Measurements from ENCODE around the gene MGLL. TPM values are rescaled to one million over a fixed set of nuclear protein-coding genes. Genes with fewer than 3 reads are reported as not detected.

MGLL gene
- total and polyA plus RNA-seq, 12 donors: 1.9 to 48.1 (median 33.3) TPM

GRCh38 chr3:127823426-127823857 is 1.1 kb upstream of the MGLL start:
- Histone ChIP-seq H3K9me3 (replicated peaks in 1 of 3) (no peaks in the 10 kb centered on the region), H3K27ac (peak overlapping the region in 1 of 5 donors; percentile 73), H3K27me3 (no peaks in the 10 kb centered on the region), H3K4me3 (peak overlapping the region in 1 of 4 donors; percentile 83), H3K4me1 (replicated peaks in 1 of 2) (peaks cover 7 to 10% of the 10 kb centered on the region in 2 donors), H3K36me3 (replicated peaks in 1 of 2) (no peaks in the 10 kb centered on the region)
- DNase-seq: peak in 1 of 7 donors; percentile 64
- TF ChIP-seq POLR2A (IDR thresholded peaks at IDR 0.05) (no peak), CTCF (IDR thresholded peaks at IDR 0.05) (peak in 3 of 6 experiments; percentile 17 to 35 (median 19))
- intact Hi-C loops (cut with DNase I): loop anchor here in 1 of 2 donors (10.0 kb wide), 1 partner anchor 129 kb away; no protein-coding TSS in a partner anchor
- 19 to 29% (median 23%) methylated on average over 6 to 14 of the region's 14 CpGs for WGBS, 4 donors

DNA sequence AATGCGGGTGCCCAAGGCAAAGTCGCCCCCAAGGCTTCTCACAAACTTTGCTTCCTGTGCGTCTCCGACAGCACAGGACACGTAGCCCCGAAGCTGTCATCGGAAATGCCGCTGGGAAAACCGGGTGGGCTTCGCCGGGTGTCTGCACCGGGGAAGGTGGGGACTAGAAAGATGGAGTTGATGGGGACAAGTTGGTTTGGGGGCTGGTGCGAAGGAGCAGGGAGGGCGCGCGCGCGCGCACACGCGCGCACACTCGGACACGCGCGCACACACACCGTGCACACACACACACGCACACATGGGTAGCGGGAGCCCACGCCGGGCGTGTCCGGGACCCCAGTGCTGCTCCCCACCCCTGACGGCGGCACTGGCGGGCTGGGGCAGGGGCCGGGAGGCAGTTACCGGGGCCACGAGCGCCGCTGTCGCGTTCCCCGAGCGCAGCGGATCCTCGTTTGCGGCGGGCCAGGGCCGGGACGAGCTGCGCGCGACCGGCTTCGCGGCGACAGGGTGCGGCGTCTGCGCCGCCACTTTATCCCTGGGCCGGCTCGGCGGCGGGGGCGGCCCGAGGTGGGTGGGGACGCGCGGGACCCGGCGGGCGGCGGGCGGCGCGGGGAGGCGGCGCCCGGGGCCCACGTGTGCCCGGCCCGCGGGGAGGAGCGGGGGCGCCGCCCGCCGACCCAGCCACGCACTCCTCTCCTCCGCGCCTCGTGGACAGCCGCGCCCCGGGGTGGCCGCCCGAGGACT is 539 bp upstream of the MGLL start:
- peak overlapping the region; percentile 18 to 83 (median 70) for H3K4me3 ChIP-seq
- no peaks in the 10 kb centered on the region for H3K9me3 ChIP-seq (replicated peaks in 1 of 3)
- WGBS, 4 donors: 0 to 1% (median 0%) methylated on average over 13 to 98 of the region's 99 CpGs
- peak in 1 of 2 donors; percentile 37 for TF ChIP-seq POLR2A (IDR thresholded peaks at IDR 0.05)
- TF ChIP-seq CTCF (IDR thresholded peaks at IDR 0.05): peak in 2 of 6 experiments; percentile 17 to 48
- DNase-seq: peak in 6 of 7 donors; percentile 48 to 64 (median 52)
- H3K27me3 ChIP-seq: no peaks in the 10 kb centered on the region
- H3K36me3 ChIP-seq (replicated peaks in 1 of 2): no peaks in the 10 kb centered on the region
- peaks cover 7 to 10% of the 10 kb centered on the region in 2 donors for H3K4me1 ChIP-seq (replicated peaks in 1 of 2)
- H3K27ac ChIP-seq: peak overlapping the region in 4 of 5 donors; percentile 57 to 73 (median 62)
- intact Hi-C loops (cut with DNase I): loop anchor here in 1 of 2 donors (10.0 kb wide), 1 partner anchor 128 kb away; no protein-coding TSS in a partner anchor

- Histone ChIP-seq H3K9me3 (replicated peaks in 1 of 3) (no peaks in the 10 kb centered on the region), H3K4me1 (replicated peaks in 1 of 2) (peaks cover 7 to 10% of the 10 kb centered on the region in 2 donors), H3K27me3 (no peaks in the 10 kb centered on the region), H3K36me3 (replicated peaks in 1 of 2) (no peaks in the 10 kb centered on the region), H3K27ac (peak overlapping the region in 2 of 5 donors; percentile 59 to 73), H3K4me3 (peak overlapping the region in 1 of 4 donors; percentile 6)
- TF ChIP-seq CTCF (IDR thresholded peaks at IDR 0.05) (no peak), POLR2A (IDR thresholded peaks at IDR 0.05) (no peak)
- WGBS, 4 donors: 61 to 71% (median 68%) methylated on average over 8 of the region's 8 CpGs
- intact Hi-C loops (cut with DNase I): loop anchor here in 1 of 2 donors (10.0 kb wide), 1 partner anchor 127 kb away; no protein-coding TSS in a partner anchor
- DNase-seq: peak in 1 of 7 donors; percentile 6
These were observed 921 bp downstream of the MGLL start for GRCh38 chr3:127821394-127821793.

DNA sequence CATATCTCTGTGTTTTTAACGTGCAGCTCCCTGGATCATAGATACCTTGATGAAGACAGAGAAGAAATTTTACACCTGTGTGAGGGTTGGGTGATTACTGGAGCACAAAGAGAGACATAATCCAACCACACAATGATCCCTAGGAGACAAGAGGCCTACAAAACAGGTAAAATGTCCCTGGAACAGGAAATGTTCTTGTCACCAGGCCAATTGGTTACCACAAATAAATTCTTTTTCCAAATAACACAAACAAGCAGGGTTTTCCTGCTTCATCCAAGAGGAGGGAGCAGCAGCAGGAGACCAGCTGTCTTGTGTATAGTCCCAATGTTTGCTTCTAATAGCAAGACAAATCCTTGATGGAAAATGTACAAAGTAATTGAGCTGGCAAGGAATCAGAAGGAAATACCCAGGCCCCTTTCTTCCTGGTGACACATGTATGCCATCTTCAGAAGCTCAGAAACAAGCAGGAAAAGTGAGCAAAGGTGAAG is 1.4 kb downstream of the MGLL start:
- Histone ChIP-seq H3K4me1 (replicated peaks in 1 of 2) (peaks cover 7 to 10% of the 10 kb centered on the region in 2 donors), H3K36me3 (replicated peaks in 1 of 2) (no peaks in the 10 kb centered on the region), H3K27me3 (no peaks in the 10 kb centered on the region), H3K9me3 (replicated peaks in 1 of 3) (no peaks in the 10 kb centered on the region), H3K27ac (peak overlapping the region in 2 of 5 donors; percentile 27 to 59), H3K4me3 (no peak overlapping the region)
- no peak for TF ChIP-seq CTCF (IDR thresholded peaks at IDR 0.05)
- no peak for TF ChIP-seq POLR2A (IDR thresholded peaks at IDR 0.05)
- intact Hi-C loops (cut with DNase I): loop anchor here in 1 of 2 donors (10.0 kb wide), 1 partner anchor 126 kb away; no protein-coding TSS in a partner anchor
- no peak for DNase-seq
- WGBS, 4 donors: 60 to 75% (median 70%) methylated on average over 1 of the region's 1 CpG
